Measurements from ENCODE around the gene NOMO2.
"Not testable (repeated sequence)": the region's sequence is repeated elsewhere in the genome, so short reads cannot be mapped to it uniquely, and the experiment has no call there.

NOMO2 gene

DNA sequence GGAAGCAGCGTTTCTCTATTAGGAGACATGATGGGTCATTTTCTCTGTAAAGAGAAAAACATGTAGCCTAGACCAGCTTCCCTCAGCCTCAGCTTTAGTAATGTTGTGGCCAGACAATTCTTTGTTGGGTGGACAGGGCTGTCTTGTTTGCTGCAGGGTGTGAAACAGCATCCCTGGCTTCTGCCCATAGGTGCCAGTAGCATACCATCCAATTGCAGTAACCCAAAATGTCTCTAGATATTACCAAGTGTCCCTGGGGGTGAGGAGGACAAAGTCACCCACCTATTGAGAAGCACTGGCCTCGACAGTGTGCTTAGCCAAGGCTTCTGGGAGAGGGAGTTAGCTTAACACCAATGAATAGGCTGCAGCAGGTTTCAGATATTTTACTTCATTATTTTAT lies 14.0 kb upstream of the NOMO2 start:
- not testable (repeated sequence) for DNase-seq

DNA sequence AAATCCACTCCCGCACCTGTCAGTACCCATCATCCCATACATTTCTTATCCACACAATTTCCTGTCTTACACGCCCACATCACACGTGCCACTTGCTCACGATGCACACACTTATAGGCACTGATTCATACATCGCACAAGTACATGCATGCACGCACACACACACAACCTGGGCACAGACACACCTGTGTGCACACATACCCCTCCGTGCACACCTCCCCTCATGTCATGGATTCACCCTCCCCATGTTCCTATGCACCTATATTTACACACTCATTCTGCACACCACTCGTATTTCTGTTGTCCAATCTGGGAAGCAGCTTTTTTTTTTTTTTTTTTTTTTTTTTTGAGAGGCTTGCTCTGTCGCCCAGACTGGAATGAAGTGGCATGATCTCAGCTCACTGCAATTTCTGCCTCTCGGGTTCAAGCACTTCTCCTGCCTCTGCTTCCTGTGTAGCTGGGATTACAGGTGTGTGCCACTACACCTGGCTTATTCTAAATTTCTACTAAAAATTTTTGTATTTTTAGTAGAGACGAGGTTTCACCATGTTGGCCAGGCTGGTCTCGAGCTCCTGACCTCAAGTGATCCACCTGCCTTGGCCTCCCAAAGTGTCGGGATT lies 13.5 kb upstream of the NOMO2 start:
- not testable (repeated sequence) for DNase-seq

DNA sequence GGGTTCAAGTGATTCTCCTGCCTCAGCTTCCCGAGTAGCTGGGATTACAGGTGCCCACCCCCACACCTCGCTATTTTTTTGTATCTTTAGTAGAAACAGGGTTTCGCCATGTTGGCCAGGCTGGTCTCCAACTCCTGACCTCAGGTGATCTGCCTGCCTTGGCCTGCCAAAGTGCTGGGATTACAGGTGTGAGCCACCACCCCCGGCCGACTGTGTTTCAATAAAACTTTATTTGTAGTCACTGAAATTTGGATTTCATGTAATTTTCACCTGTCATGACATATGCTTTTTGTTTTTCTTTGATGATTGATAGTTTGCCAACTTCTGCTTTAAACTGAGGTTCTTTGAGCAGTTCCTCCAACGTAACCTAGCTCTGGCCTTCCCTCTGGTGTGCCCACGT lies 12.0 kb upstream of the NOMO2 start:
- DNase-seq: not testable (repeated sequence)

DNA sequence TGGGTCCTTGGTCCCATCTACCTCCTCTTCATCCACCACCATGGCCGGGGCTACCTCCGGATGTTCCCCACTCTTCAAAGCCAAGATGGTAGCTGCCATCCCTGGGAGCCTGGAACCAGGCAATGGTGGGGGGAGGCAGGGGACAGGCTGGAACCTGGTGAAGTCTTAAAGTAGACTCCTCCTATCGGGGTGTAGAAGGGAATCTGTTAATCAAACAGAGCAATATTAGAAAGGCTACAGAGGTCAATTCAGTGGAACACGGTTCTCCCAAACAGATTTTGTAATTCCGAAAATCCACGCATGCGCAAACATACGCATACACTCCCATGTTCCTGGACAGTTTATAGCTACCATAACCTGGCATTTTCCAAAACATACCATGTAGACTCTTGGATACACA lies 11.1 kb upstream of the NOMO2 start:
- DNase-seq: not testable (repeated sequence)

DNA sequence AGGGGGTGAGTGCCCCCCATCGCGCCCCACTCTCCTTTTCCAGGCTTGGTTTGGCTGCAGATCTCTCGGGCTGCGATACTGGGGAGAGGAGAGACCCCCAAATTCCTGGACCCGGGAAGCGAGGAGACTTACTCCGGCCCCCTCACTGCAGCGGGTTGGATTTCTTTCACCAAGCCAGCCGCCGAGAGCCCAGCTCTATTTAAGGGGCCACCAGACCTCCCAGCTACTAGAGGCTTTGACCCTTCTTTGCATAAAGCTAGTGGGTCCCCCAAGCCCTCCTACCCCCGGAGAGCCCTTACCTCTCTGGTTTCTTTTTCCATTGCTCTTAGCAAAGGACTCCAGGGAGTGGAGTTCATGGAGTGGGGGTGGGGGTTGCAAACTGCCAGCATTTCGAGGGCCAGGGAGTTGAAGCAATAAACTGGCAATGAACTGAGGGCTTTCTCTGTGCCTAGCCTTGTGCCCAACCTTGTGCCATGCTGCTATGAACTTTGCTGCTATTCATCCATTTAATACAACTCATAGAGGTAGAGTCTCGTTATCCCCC lies 9.5 kb upstream of the NOMO2 start:
- not testable (repeated sequence) for DNase-seq

DNA sequence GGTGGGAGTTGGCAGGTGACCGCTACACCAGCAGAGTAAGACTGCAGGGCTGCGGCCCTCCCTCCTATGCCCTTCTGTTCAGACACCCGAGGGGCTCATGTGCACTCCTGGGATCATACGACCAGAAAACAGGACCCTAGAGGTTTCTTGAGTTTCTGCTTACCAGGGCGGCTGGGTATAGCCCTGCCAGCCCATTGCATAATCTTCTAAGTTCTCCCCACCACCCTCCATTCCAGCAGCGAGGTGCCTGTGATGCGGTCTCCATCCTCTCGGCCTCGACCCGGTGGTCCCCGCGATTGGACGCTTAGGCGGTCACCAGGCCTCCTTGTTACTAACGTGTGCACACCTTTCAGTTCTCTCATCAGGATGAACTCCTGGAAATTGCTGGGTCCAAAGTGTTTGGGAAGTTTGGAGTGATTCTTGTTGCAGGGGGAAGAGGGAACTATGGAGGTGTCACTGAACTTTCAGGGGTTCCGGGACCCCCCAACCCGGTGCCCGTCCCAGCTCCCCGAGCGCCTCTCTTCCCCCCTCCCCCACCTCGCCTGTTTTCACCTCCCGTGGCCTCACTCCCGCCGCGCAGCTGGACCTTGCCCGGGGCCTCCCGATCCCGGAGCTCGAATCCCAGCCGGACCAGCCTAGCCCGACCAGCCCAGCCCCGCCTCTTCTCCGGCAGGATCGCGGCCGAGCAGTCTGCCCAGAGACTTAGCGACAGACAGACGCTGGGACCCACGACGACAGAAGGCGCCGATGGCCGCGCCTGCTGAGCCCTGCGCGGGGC lies 8.8 kb upstream of the NOMO2 start:
- not testable (repeated sequence) for DNase-seq

DNA sequence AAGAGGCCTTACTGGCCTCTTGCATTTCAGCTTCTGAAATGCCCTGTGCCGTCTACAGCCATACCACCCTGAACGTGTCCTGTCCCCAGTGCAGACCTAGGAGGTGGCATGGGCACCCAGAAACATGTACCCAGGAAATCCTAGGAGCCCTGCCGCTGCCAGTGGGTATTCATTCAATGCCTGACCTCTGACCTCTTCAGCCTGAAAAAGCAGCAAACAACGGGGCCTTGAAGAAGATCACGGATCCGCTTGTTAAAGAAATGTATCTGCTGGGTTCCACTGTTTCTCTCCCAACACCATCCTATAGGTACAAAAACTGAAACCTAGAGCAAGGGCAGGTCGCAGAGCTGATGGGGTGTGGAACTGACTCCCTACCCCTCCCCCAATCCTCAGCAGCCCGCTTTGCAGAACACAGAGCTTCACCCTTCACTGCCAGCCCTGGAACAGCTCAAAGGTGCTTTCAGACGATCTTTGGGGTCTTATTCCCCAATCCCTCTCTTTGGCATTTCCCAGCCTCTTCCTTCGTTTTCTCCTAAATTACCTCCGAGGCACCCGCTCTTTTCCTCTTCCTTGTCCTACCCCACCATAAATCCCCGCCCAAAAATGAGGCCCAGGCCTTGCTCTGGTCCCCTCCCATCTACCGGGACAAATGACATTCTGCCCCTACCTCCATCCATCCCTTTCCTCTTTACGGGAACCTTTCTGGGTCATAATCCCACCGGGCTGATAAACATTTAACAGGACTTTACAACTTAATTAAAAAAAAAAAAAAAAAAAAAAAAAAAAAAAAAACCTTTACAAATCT lies 1.3 kb downstream of the NOMO2 start:
- DNase-seq: peak; percentile 6

DNA sequence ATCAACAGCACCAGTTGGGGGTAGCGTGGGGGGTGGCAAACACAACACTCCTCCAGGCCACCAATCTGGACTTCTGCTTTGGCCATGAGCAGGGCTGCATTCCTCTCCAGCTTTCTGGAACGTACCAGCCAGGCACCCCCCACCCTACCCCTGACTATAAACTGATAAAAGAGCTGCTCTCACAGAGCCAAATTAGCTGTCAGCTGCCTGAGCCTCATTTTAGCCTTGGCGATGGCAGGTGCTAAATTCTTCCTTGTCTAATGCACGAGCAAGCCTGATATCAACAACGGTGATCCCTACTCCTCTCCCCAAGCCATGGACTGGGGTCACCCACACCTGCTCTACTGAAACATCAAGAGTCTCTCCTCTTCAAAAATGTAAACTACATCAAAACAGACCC lies 8.2 kb downstream of the NOMO2 start:
- not testable (repeated sequence) for DNase-seq

DNA sequence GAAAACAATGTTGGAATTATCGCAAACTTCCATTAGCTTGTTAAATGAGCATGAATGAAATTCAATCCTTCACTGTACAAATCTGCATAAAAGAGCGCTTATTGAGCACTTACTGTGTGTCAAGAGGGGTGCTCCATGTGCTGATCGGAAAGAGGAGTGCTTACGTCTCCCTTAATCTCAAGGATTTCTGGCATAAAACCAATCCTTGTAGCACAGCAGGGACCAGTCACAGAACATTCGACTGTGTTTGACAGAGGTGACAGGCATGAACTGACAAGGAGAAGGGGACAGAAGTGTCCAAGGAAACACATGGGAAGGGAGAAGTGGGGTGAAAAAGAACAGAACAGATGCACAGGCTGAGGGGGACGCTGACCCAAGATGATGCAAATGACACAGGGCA lies 14.5 kb downstream of the NOMO2 start:
- DNase-seq: not testable (repeated sequence)

DNA sequence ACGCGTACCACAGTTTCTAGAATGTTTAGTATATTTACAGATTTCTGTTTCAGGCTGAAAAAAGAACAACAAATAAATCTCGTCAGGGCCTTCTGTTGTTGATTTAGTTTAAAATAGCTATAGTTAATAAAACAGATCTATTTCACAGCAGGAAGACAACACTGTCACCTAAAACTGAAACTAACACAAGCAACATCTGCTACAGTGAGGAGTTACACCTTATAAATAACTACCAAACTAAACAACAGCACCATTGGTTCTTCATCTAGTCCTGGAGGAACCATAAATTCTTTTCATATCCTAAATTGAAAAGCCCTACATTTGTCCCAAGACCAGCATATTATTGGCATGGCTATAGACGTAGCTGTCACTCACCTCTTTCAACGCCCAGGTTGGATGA lies 15.0 kb downstream of the NOMO2 start:
- not testable (repeated sequence) for DNase-seq

DNA sequence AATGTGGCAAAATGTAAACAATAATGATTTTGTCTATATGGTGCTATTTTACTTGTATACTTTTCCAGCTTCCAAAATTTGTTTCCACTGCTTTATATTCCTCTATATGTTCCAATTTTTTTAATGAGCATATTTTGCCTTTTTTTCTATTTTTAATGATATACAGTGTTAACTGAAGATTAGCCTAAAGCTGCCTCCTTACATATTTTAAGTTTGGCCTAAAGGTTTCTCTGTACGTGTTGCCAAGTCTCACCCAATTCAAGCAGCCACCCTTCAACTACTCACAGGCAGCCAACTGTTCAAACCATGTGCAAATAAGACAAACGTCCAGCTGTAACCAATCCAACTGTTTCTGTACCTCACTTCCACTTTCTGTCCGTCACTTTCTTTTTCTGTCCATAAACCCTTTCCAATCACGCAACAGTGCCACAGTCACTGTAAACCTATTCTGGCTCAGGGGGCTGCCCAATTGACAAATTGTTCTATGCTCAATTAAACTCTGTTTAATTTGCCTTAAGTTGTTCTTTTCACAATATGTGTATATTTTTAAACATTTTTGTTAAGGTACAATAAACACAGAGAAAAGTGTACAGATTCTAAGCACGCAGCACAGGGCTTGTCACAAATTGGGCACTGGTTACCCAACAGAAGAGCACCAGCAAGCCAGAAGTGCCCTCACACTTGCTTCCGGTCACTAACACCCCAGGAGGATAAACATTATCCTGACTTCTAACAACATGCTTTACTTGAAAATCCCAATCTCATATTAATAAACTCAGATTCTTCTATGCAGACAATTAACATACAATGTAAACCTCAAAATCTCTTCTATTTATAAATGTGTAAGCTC lies 17.4 kb downstream of the NOMO2 start:
- DNase-seq: not testable (repeated sequence)

DNA sequence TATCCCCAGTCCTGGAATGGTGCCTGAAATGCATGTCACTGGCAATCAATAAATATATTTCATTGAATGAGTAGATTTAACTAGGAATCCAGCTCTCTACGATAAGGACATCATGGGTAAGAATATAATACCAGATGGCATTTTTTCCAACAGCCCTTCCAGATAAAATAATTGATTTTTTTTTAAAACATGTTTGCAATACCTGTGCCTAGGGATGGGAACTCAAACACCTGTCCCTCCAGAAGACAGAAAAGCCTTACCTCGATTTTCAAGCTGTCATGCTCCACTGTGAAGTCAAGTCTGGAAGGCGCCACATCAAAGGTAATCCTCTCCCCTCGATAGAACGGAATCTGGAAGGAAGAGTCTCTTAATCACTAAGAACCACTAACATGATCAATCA lies 20.0 kb downstream of the NOMO2 start:
- not testable (repeated sequence) for DNase-seq

DNA sequence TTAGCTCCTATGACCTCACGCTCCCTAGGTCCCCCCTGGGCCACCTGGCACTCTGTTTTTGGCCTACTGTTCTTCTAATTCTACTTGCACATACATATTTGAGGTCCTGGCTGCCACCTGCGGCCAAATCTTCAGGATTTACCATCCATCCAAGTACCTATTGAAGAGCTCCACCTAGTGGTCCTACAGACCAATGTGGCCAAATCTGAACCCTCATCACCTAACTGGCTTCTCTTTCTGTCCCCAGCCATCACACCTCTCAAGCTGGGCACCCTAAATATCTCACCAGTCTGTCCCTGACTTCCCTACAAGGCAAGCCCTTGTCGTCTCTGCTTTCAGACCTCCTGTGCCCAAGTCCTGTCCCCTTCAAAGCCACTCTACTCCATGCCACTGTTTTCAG lies 24.9 kb downstream of the NOMO2 start:
- DNase-seq: not testable (repeated sequence)

DNA sequence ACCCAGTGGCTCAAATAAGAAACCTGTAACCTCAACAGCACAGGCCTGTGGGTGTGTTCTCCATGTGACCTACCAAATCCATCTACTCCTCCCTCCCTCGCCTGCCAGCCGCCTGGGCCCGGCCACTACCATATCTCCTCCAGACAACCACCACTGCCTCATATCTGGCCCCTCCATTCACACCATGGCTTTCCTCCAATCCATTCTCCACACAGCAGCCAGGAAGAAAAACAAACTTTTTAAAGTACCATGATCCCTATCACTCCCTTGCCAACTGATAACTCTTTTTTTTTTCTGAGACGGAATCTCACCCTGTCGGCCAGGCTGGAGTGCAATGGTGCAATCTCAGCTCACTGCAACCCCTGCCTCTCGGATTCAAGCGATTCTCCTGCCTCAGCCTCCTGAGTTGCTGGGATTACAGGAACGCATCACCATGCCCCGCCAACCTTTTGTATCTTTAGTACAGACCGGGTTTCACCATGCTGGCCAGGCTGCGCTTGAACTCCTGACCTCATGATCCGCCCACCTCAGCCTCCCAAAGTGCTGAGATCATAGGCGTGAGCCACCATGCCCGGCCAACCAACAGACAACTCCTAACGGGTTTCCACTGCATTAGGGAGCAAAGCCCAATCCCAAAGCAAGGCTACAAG lies 26.3 kb downstream of the NOMO2 start:
- DNase-seq: not testable (repeated sequence)

DNA sequence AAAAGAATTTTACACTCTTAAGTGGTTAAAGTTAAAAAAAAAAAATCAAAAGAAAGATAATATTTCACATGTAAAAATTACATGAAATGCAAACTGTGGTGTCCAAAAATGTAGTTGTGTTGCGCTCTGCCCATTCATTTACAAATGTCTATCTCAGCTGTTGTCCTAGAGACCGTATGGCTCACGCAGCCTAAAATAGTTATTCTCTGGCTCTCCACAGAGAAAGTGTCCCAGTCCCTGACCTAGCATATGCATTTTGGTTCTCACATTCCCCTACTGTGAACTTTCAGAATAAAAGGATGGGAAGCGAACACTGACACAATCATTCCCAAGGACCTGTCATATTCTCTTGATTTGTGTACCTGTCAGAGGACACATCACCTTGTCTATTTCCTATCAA lies 27.6 kb downstream of the NOMO2 start:
- DNase-seq: not testable (repeated sequence)

DNA sequence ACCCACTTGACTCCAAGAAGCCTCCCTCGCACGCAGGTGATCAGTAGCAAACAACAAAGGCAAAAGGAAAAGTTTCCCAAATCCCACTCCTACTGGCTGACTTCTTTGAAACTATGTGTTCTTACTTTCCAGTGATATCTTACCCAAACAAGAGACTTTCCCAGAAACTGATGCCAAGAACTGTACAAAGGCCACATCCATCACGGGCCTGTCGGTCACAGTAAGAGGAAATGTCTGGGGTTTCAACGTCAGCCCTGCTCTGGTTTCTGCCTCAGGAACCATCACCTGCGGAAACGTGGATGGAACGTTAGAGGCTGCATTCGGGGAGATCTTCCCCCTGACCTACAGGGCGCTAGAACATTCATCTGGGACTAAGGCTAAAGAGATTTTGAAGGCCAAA lies 30.6 kb downstream of the NOMO2 start:
- not testable (repeated sequence) for DNase-seq

DNA sequence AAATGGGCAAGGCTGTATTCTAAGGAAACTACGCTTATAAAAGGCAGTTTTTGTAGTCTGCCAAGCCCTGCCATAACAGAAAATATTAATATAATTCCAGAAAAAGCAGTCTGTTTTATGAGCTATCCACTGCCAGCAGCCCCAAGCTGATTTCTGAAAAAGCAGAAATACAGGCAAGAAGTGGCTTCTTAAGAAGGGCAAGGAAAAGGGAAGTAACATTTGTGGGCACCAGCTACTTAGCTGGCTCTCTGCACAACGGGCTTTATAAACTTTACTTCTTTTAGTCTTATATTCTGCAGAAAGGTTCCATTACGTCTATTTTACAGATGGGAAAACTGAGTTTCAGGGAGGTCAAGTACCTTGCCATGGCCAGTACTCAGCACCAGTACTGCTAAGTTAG lies 31.6 kb downstream of the NOMO2 start:
- not testable (repeated sequence) for DNase-seq

DNA sequence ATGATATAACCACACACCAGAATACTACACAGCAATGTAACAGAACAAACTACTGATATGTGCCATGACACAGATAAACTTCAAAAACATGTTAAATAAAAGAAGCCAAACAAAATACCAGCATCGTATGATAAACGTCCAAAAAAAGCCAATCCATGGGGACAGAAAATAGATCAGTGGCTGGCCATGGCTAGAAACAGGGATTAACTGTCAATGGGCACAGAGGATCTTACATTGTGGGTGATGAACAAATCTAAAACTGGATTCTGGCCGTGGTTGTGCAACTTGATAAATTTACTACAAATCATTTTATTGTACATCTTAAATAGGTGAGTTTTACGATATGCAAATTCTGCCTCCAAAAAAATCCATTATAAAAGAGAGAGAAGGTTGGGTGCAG lies 35.4 kb downstream of the NOMO2 start:
- not testable (repeated sequence) for DNase-seq

DNA sequence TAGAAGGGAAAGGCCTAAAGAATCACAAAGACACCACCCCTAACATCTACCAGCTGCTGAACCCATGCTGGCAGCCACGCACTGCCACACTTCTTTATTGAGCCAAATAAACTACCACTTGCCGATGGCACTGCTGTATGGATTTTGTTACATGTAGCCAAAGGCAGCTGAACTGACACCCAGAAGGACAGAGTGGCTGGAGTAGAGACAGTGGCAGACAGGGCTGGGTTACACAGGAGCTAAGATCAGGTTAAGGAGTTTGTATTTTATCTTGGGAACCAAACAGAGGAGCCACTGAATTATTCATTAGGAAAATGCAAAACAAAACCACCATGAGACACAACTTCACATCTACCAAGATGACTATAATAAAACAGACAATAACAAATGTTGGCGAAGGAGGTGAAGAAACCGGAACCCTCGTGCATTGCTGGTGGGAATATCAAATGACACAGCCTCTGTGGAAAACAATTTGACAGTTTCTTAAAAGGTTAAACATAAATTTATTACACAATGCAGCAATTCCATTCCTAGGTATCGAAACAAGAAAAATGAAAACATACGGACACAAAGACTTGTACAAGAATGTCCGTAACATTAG lies 35.9 kb downstream of the NOMO2 start:
- DNase-seq: not testable (repeated sequence)

DNA sequence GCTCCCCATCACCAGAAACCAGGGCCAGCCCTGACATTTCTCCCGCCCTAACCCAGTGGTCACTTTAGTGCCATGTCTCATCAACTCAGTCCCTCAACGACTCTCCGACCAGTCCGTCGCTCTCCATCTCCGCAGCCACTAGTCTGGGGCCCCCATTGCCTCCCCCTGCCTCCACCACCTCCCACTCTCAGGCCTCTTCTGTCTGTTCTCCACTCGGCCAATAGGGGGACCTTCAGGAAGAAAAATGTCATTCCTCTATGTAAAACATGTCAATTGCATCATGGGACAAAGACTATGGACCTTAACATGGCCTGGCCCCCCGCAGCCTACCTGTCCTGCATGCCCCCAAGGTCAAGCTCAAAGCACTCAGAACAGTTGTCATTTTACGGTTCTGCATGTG lies 39.3 kb downstream of the NOMO2 start:
- DNase-seq: not testable (repeated sequence)

DNA sequence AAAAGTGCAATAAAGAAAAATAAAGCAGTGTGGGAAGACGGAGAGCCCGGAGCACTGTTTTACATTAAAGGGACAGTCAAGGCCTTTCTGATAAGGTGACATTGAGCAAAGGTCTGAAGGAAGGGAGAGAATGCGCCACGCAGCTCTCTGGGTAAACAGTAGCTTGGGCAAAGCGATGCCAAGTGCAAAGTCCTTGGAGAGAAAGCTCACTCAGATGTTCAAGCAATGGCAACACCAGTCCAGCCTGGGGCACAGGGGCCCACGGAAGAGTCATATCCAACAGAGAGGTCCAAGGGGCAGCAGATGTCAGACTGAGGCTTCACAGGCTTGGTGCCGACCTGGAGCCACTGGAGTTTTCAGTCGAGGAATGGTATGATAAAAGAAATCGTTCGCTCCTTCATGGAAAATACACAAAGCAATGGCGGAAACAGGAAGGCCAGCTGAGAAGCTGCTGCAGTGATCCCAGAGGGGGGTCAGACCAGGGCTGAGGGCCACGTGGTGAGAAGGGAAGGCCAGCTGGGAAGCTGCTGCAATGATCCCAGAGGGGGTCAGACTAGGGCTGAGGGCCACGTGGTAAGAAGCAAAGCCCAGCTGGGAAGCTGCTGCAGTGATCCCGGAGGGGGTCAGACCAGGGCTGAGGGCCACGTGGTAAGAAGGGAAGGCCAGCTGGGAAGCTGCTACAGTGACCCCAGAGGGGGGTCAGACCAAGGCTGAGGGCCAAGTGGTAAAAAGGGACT lies 40.3 kb downstream of the NOMO2 start:
- not testable (repeated sequence) for DNase-seq

Measured in RPMI8226 (cell line).